Measurements from ENCODE around the gene TEKT1. TPM values are rescaled to one million over a fixed set of nuclear protein-coding genes. Genes with fewer than 3 reads are reported as not detected.
A peak's percentile ranks its signal among the peaks of the same experiment; 100 is the strongest.
"Not testable (repeated sequence)": the region's sequence is repeated elsewhere in the genome, so short reads cannot be mapped to it uniquely, and the experiment has no call there.

TEKT1 gene
- total RNA-seq, 3 donors from 2014 or later (not counting 1 experiment from before 2014, with no cell fraction given): not detected

- H3K4me3 Mint-ChIP-seq: no peak overlapping the region
- H3K4me3 ChIP-seq (ENCODE audit: low read length): no peak overlapping the region
- peaks cover 2% of the 10 kb centered on the region for H3K4me1 ChIP-seq (ENCODE audit: control insufficient read depth, insufficient read depth, low read length)
- WGBS (ENCODE audit: insufficient coverage): 56% methylated on average over 2 of the region's 7 CpGs
- no peaks in the 10 kb centered on the region for H3K36me3 ChIP-seq (ENCODE audit: control insufficient read depth, insufficient read depth, low read length)
- H3K27me3 ChIP-seq (ENCODE audit: control insufficient read depth, insufficient read depth, low read length): peaks cover 2% of the 10 kb centered on the region
- H3K27me3 Mint-ChIP-seq (ENCODE audit: low read depth in 2 of 2): peaks cover 27 to 38% of the 10 kb centered on the region in 2 donors
- ATAC-seq (peak; percentile 55 to 62 (median 61)), DNase-seq (peak in 1 of 2 donors; percentile 72)
- no peaks in the 10 kb centered on the region for H3K4me1 Mint-ChIP-seq
- intact Hi-C loops (cut with micrococcal nuclease): loop anchor here (1.0 to 5.0 kb wide), 2 partner anchors 49 to 161 kb away; no protein-coding TSS in a partner anchor
- TF ChIP-seq CTCF (IDR thresholded peaks at IDR 0.05): peak; percentile 66
- H3K9me3 ChIP-seq (ENCODE audit: control insufficient read depth, insufficient read depth, low read length): no peaks in the 10 kb centered on the region
- no peaks in the 10 kb centered on the region for H3K9me3 Mint-ChIP-seq
- H3K36me3 Mint-ChIP-seq: no peaks in the 10 kb centered on the region
- H3K27ac Mint-ChIP-seq: no peak overlapping the region
- no peak overlapping the region for H3K27ac ChIP-seq (ENCODE audit: low read length)
Measured at GRCh38 chr17:6843241-6843880, 11.8 kb upstream of the TEKT1 start.

- H3K4me3 Mint-ChIP-seq, H3K9me3 Mint-ChIP-seq: not testable (repeated sequence)
Measured at GRCh38 chr17:6841769-6842168, 10.2 kb upstream of the TEKT1 start.

GRCh38 chr17:6830383-6830986 lies 1.0 kb downstream of the TEKT1 start:
- H3K4me1 Mint-ChIP-seq: peaks cover 8 to 10% of the 10 kb centered on the region in 2 donors
- H3K4me3 Mint-ChIP-seq: no peak overlapping the region
- Histone ChIP-seq H3K9me3 (ENCODE audit: control insufficient read depth, insufficient read depth, low read length) (no peaks in the 10 kb centered on the region), H3K36me3 (ENCODE audit: control insufficient read depth, insufficient read depth, low read length) (no peaks in the 10 kb centered on the region), H3K27me3 (ENCODE audit: control insufficient read depth, insufficient read depth, low read length) (peaks cover 36% of the 10 kb centered on the region), H3K4me3 (ENCODE audit: low read length) (no peak overlapping the region), H3K27ac (ENCODE audit: low read length) (no peak overlapping the region), H3K4me1 (ENCODE audit: control insufficient read depth, insufficient read depth, low read length) (peaks cover 12% of the 10 kb centered on the region)
- H3K9me3 Mint-ChIP-seq: no peaks in the 10 kb centered on the region
- DNase-seq: no peak
- peak overlapping the region in 1 of 2 donors; percentile 80 for H3K27ac Mint-ChIP-seq
- intact Hi-C loops (cut with micrococcal nuclease): no loop called here
- no peaks in the 10 kb centered on the region for H3K36me3 Mint-ChIP-seq
- WGBS (ENCODE audit: insufficient coverage): 80% methylated on average over 6 of the region's 7 CpGs
- H3K27me3 Mint-ChIP-seq (ENCODE audit: low read depth in 2 of 2): peaks cover 40 to 66% of the 10 kb centered on the region in 2 donors
- ATAC-seq: no peak
- no peak for TF ChIP-seq CTCF (IDR thresholded peaks at IDR 0.05)

More at GRCh38 chr17:6841769-6842168, 10.2 kb upstream of the TEKT1 start:
- H3K27ac ChIP-seq (ENCODE audit: low read length); H3K36me3 ChIP-seq (ENCODE audit: control insufficient read depth, insufficient read depth, low read length); H3K4me1 Mint-ChIP-seq; DNase-seq; H3K9me3 ChIP-seq (ENCODE audit: control insufficient read depth, insufficient read depth, low read length); H3K4me1 ChIP-seq (ENCODE audit: control insufficient read depth, insufficient read depth, low read length); H3K36me3 Mint-ChIP-seq; H3K4me3 ChIP-seq (ENCODE audit: low read length); H3K27ac Mint-ChIP-seq; H3K27me3 ChIP-seq (ENCODE audit: control insufficient read depth, insufficient read depth, low read length); ATAC-seq: not testable (repeated sequence)
- 63% methylated on average over 2 of the region's 14 CpGs for WGBS (ENCODE audit: insufficient coverage)
- H3K27me3 Mint-ChIP-seq (ENCODE audit: low read depth in 2 of 2): peaks cover 26 to 42% of the 10 kb centered on the region in 2 donors
- intact Hi-C loops (cut with micrococcal nuclease): loop anchor here (5.0 kb wide), 1 partner anchor 51 kb away; no protein-coding TSS in a partner anchor

GRCh38 chr17:6823011-6823442 lies 8.5 kb downstream of the TEKT1 start:
- Histone ChIP-seq H3K27me3 (ENCODE audit: control insufficient read depth, insufficient read depth, low read length) (peaks cover 7% of the 10 kb centered on the region), H3K4me1 (ENCODE audit: control insufficient read depth, insufficient read depth, low read length) (no peaks in the 10 kb centered on the region), H3K4me3 (ENCODE audit: low read length) (no peak overlapping the region), H3K27ac (ENCODE audit: low read length) (no peak overlapping the region), H3K9me3 (ENCODE audit: control insufficient read depth, insufficient read depth, low read length) (no peaks in the 10 kb centered on the region), H3K36me3 (ENCODE audit: control insufficient read depth, insufficient read depth, low read length) (no peaks in the 10 kb centered on the region)
- Mint-ChIP-seq H3K9me3 (no peaks in the 10 kb centered on the region), H3K4me3 (no peak overlapping the region), H3K27me3 (ENCODE audit: low read depth in 2 of 2) (peaks cover 24 to 43% of the 10 kb centered on the region in 2 donors), H3K36me3 (no peaks in the 10 kb centered on the region), H3K4me1 (no peaks in the 10 kb centered on the region), H3K27ac (no peak overlapping the region)
- TF ChIP-seq CTCF (IDR thresholded peaks at IDR 0.05): no peak
- intact Hi-C loops (cut with micrococcal nuclease): no loop called here
- no peak for DNase-seq
- no peak for ATAC-seq

All from natural killer cell (primary cell).